Progenitor cell of endocrine pancreas (in vitro differentiated cells): Measurements from ENCODE around the gene ENTPD6. TPM values are rescaled to one million over a fixed set of nuclear protein-coding genes. Genes with fewer than 3 reads are reported as not detected.
"Not testable (repeated sequence)": the region's sequence is repeated elsewhere in the genome, so short reads cannot be mapped to it uniquely, and the experiment has no call there.

ENCODE experiments used
- DNase-seq: peaks from one replicate; pipeline ENCODE4 v3.0.0; 2021; ENCODE audit warnings: low spot score; ENCODE audit not compliant: unreplicated experiment
- H3K27ac Mint-ChIP-seq: 2 replicates; pipeline ENCODE4 v1.8.0; 2021; ENCODE audit warnings: mild to moderate bottlenecking, moderate library complexity, mixed read lengths
- H3K27me3 Mint-ChIP-seq: 2 replicates; pipeline ENCODE4 v1.8.0; 2021; ENCODE audit warnings: mixed read lengths
- H3K36me3 Mint-ChIP-seq: 2 replicates; pipeline ENCODE4 v1.8.0; 2022; ENCODE audit warnings: mixed read lengths; ENCODE audit not compliant: insufficient read depth
- H3K4me1 Mint-ChIP-seq: 2 replicates; pipeline ENCODE4 v1.8.0; 2021; ENCODE audit warnings: low read depth, mixed read lengths
- H3K4me3 Mint-ChIP-seq: 2 replicates; pipeline ENCODE4 v1.8.0; 2021; ENCODE audit warnings: low read depth, mild to moderate bottlenecking, moderate library complexity, mixed read lengths
- H3K9me3 Mint-ChIP-seq: 2 replicates; pipeline ENCODE4 v1.8.0; 2021; ENCODE audit warnings: low read depth, mixed read lengths
- CTCF ChIP-seq: fragments of 200-600 bp; sonication (generic); IDR thresholded peaks from one replicate; pipeline ENCODE4 v1.5.0; 2021; ENCODE audit warnings: antibody characterized with exemption, mild to moderate bottlenecking; ENCODE audit not compliant: unreplicated experiment
- total RNA-seq: library from RNA; stranded (reverse); gene quantifications from 2 replicates; pipeline ENCODE4 v1.2.1, GENCODE V29; 2021

Gene ENTPD6
- total RNA-seq, 1 donor from 2014 or later, result 85.1 TPM

- peaks cover 2% of the 10 kb centered on the region for H3K36me3 Mint-ChIP-seq
- no peak for DNase-seq
- H3K4me3 Mint-ChIP-seq, result no peak overlapping the region
- H3K27ac Mint-ChIP-seq, result peak overlapping the region; percentile 38
- peaks cover 26% of the 10 kb centered on the region for H3K4me1 Mint-ChIP-seq
- TF ChIP-seq CTCF, result no peak
- no peaks in the 10 kb centered on the region for H3K9me3 Mint-ChIP-seq
- H3K27me3 Mint-ChIP-seq, result no peaks in the 10 kb centered on the region
Measured at GRCh38 chr20:25229486-25230165, 34.1 kb downstream of the ENTPD6 start.

- peaks cover 2% of the 10 kb centered on the region for H3K36me3 Mint-ChIP-seq
- H3K4me3 Mint-ChIP-seq, result no peak overlapping the region
- no peak for DNase-seq
- peaks cover 30% of the 10 kb centered on the region for H3K4me1 Mint-ChIP-seq
- H3K27me3 Mint-ChIP-seq, result no peaks in the 10 kb centered on the region
- no peaks in the 10 kb centered on the region for H3K9me3 Mint-ChIP-seq
- TF ChIP-seq CTCF, result no peak
- peak overlapping the region; percentile 56 for H3K27ac Mint-ChIP-seq
Measured at GRCh38 chr20:25230166-25230831, 34.8 kb downstream of the ENTPD6 start.

GRCh38 chr20:25233016-25233772 lies 37.7 kb downstream of the ENTPD6 start:
- H3K36me3 Mint-ChIP-seq, result no peaks in the 10 kb centered on the region
- TF ChIP-seq CTCF, result no peak
- peak overlapping the region; percentile 77 for H3K27ac Mint-ChIP-seq
- H3K4me1 Mint-ChIP-seq, result peaks cover 26% of the 10 kb centered on the region
- H3K4me3 Mint-ChIP-seq, result no peak overlapping the region
- no peaks in the 10 kb centered on the region for H3K9me3 Mint-ChIP-seq
- peaks cover 5% of the 10 kb centered on the region for H3K27me3 Mint-ChIP-seq
- DNase-seq, result no peak

GRCh38 chr20:25234009-25234849 lies 38.7 kb downstream of the ENTPD6 start:
- H3K27me3 Mint-ChIP-seq, H3K9me3 Mint-ChIP-seq, H3K36me3 Mint-ChIP-seq, H3K4me3 Mint-ChIP-seq, DNase-seq: not testable (repeated sequence)
- peak overlapping the region; percentile 77 for H3K27ac Mint-ChIP-seq
- H3K4me1 Mint-ChIP-seq, result peaks cover 26% of the 10 kb centered on the region

GRCh38 chr20:25236450-25237304 lies 41.2 kb downstream of the ENTPD6 start:
- Mint-ChIP-seq H3K4me1 (peaks cover 32% of the 10 kb centered on the region), H3K27me3 (peaks cover 7% of the 10 kb centered on the region), H3K27ac (peak overlapping the region; percentile 16), H3K4me3 (no peak overlapping the region), H3K36me3 (no peaks in the 10 kb centered on the region), H3K9me3 (no peaks in the 10 kb centered on the region)
- TF ChIP-seq CTCF, result no peak
- DNase-seq, result no peak
